HG02943 (cell line): Measurements from ENCODE around the gene BMS1.
"Not testable (repeated sequence)": the region's sequence is repeated elsewhere in the genome, so short reads cannot be mapped to it uniquely, and the experiment has no call there.

Source experiments
- ATAC-seq: cut with Tn5 transposase; IDR thresholded peaks from one replicate; pipeline ENCODE4 v1.9.1; 2021; ENCODE audit warnings: mild to moderate bottlenecking, low read depth, moderate library complexity; ENCODE audit not compliant: unreplicated experiment

BMS1 gene

DNA sequence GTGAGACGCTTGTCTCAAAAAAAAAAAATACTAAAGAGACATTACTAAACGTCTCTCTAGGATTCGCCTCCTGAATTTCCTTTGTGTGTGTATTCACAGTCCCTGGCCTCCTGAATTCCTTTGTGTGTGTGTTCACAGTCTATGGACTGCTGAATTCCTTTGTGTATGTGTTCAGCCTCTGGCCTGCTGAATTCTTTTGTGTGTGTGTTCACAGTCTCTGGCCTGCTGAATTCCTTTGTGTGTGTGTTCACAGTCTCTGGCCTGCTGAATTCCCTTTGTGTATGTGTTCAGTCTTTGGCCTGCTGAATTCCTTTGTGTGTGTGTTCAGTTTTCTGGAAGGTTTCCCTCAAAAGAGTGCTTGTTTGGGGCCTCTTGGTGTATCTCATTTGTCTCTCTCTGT lies 8.2 kb downstream of the BMS1 start:
- ATAC-seq, result no peak

DNA sequence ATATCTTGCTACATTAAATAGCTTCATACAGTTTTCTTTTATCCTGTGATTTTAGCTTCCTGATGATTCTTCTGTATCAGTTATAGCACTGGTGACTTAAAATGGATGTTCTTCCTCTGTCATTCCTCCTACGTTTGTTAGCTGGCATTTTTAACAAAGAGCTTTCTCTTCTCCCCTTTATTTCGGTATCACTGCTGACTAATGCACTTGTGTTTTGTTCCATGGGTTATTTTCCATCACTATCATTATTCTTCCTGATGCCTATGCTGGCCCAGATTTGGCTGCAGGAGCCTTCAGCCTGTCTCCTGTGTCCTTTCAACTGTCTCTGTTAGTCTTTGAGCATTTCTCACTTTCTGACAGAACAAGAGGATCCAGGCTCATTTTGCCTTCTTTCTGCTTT lies 13.1 kb downstream of the BMS1 start:
- no peak for ATAC-seq

DNA sequence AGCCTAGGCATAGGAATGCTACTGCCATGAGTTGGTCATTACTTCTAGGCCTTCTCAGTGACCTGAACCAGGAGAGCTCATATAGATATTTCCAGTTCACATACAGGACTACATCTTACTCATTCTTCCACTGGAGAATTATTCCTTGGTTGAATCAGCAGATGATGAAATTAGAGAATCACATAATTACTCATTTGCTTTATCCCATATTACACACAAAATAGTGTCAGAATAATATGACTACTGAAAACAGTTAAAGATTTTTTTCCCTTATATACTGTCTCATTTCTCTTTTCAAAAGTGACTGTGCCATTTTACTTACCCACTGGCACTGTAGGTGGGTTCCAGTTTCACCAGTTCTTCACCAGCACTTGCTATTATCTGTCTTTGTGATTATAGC lies 18.5 kb downstream of the BMS1 start:
- ATAC-seq, result no peak

DNA sequence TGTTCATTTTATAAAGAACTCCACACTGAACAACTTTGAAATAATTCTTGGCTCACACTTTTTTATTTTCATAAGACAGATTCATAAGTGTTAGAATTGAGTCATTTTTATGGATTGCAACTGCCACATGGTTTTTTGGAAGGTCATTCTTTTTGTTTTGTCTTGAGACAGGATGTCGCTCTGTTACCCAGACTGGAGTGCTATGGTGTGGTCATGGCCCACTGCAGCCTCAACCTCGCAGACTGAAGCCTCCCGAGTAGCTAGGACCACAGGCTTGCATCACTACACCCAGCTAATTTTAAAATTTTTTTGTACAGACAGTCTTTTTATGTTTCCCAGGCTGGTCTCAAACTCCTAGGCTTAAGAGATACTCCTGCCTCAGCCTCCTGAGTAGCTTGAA lies 20.3 kb downstream of the BMS1 start:
- no peak for ATAC-seq

DNA sequence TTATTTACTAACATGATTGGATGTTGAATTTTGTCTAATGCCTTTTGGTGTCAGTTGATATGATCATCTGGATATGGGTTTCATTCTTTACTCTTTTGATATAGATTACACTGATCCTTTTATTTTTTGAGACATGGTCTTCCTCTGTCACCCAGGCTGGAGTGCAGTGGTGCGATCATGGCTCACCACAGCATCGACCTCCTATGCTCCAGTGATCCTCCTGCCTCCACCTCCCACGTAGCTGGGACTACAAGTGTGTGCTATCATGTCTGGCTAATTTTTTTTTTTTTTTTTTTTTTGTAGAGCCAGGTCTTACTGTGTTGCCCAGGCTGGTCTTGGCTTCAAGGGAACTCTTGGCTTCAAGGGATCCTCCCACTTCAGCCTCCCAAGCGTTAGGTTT lies 27.1 kb downstream of the BMS1 start:
- no peak for ATAC-seq

DNA sequence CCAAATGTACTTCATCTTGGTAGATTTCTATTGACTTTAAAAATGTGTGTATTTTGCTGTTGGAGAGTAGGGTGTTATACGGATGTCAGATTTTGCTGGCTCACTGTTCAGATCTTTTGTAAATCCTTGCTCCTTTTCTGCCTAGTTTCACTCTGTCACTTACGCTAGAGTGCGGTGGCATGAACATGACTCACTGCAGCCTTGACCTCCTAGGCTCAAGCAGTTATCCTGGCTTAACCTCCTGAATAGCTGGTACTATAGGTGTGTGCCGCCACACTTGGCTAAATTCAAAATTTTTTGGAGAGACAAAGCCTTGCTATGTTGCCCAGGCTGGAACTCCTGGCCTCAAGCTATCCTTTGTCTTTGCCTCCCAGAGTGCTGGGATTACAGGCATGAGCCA lies 29.4 kb downstream of the BMS1 start:
- no peak for ATAC-seq

DNA sequence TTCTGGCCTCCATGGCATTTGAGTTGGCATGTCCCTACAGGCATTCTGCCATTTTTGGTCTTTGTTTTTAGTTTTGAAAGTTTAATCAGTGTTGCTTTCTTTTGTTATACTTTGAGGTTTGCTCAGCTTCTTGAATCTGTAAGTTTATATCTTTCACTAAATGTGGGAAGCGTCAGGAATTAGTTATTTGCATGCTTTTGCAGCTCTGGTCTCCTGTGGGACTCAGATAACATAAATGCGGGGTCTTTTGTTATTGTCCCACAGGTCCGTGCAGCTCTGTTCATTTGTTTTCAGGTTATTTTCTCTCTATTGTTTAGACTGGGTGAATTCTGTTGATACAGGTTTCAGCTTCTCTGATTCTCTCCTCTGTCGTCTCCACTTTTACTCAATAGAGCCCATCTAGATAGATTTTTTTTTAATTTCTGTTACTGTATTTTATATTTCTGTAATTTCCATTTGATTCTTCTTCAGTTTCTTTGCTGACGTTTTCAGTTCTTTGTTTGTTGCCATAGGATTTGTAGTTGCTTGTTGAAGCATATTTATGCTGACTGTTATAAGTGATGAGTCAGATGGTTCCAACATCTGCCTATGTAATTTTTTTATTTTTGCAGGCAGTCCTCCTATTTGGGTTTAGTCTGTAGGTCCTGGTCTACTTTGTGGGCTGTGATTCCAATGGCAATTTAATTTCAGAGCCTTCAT lies 31.5 kb downstream of the BMS1 start:
- not testable (repeated sequence) for ATAC-seq

DNA sequence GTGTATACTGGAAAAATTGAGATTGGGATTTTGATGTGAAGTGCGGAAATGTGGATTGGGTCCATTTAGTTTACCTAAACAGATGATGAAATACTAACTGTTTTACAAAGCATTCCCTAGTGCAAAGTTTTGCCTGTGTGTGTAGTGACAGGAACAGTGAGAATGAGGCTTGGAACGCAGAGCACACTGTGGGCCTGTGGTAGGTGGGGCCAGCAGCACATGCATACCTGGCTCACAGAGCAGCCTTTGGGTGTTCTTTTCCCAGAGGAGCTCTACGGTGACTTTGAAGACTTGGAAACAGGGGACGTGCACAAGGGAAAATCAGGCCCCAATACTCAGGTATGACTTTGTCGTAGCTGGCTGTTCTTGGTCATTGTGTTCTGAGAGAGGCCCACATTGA lies 33.7 kb downstream of the BMS1 start:
- not testable (repeated sequence) for ATAC-seq

DNA sequence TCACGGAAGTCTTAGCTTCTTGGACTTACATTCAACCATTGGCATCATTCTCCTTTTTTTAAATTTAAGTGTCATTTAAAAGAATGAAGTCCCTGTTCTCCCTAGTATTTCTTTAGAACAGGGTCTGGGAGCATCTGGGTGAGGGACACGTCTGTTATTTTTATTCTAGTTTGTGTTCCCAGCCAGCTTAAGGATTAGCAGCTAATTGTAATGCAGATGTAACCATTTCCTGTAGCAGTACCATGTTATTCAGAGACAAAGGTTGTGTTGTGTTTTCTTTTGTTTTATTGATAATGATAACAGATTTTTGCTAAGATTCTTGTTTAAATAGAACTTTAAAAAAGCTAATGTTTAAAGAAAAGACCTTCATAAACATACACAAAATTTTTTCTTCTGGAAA lies 34.3 kb downstream of the BMS1 start:
- ATAC-seq, result no peak

DNA sequence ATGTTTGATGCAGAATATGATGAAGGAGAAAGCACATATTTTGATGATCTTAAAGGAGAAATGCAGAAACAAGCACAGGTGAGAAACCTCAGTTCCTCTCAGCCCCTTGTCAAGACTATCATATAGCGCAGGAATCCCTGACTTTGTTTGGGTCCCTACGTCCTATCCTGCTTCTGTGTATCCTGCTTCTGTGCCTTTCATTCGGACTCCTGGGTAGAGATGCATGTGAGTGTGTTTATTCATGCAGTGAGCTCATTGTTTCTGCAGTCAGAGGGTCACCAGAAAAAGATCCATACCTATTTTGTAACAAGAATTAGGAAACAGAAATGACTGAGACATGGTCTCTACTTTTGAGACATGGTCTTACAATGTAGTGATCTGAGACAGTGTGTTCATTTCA lies 34.8 kb downstream of the BMS1 start:
- ATAC-seq, result not testable (repeated sequence)

DNA sequence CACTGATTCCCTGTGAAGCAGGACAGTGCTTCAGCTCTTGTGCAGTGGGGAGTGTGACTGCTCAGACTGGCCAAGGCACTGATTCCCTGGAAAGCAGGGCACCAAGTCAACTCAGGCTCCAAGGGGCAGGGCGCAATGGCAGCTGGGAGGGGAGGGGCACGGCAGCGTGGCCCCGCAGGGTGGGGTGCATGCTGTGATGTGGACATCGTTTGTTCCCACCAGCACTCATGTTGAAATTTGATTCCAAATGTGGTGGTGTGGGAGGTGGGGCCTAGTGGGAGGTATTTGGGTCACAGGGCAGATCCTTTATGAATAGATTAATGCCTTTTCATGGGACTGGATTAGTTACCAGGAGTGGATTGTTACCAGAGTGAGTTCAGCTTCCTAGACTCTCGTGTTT lies 44.2 kb downstream of the BMS1 start:
- not testable (repeated sequence) for ATAC-seq

DNA sequence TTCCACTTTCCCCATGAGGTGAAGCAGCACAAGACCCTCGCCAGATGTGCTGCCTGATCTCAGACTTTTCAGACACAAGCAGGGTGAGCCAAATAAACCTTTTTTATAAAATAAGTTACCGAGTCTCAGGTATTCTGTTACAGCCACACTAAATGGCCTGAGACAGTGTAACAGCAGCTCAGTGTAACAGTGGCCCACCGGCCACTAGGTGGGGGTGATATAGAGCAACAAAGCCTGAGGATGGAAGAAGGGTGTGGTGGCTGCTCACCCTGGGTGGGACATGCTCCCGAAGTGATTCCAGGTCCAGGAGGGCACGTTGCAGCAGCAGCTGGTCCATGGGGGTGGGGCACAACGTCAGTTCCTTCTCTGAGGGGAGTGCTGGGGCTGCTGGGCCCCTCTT lies 44.6 kb downstream of the BMS1 start:
- ATAC-seq, result no peak

DNA sequence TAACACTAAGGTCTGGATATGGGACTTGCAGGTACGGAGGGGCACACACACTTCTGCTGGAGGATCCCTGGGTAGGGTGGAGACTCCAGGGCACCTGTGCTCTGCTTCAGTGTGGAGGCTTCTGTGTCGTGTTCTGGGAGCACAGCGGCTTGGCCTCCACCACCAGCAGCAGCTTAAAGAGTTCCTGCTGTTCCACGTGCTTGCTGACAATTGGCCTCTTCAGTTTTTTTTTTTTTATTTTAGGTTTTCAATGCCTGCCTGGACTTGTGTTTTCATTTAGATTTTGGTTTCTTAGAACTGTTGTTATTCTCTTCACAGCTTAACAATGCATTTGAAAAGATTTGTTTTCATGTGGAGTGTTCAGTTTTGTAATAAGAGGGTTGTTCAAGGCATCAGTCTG lies 45.8 kb downstream of the BMS1 start:
- ATAC-seq, result not testable (repeated sequence)

DNA sequence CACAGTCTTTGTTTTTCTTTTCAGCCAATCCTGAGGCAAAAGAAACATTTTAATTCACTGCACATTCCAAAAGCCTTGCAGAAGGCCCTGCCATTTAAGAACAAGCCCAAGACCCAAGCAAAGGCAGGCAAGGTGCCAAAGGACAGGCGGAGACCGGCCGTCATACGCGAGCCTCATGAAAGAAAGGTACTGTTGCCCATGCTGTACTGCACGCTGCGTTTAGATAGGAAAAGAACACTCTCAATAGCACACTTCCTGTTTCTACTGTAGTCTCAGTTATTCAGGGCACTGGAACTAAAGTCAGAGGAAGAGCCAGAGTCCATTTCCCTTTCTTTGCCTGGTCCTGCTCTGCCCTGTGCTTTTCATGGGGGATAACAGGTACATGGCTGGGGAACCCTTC lies 47.6 kb downstream of the BMS1 start:
- no peak for ATAC-seq

DNA sequence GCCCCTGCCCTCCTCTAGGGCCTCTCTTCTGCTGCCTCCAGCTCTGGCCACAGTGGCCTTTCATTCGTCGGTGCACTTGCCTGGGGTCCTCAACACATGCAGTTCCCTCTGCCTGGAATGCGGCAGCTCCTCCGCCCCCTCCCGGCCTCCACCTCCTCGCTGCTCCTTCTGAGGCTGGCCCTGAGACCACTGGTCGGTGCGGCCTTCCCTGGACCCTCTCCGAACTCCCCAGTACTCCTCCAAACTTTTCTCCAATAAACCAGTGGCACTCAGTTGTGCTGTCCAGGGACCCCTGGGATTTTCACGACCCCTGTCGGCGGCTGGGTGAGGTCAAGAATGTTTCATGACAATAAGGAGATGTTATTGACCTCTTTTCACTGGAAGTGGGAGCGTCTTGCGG lies 53.5 kb downstream of the BMS1 start:
- ATAC-seq, result no peak

DNA sequence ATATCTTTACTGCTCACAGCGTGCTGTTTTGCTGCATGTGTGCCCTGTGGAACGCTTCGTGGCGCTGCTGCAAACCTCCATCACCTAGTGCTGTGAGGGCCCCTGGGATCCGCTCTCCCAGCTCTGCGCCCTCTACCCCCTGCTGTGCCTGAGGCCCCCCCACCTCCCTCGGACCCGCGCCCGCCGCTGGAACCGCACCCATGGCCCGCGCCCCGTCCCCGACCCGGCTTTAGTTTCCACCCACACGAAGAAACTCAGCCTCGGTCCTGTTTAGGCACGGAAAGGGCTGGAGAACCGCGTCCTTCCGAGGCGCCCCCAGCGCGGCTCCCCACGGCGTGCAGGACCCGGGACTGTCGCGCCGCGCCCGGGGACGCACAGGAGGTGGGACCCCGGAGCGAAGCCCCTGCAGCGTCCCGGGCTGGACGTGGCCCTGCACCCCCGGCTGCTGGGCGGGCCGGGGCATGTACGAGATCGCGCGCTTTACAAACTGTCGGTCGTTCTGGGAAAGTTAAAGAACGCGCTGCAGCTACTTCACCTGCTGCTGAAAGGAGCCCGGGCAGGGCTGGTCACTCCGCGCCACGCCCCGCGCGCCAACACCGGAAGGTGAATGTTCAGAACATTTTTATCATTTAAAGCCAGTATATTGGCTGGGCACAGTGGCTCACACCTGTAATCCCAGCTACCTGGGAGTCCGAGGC lies 54.3 kb downstream of the BMS1 start:
- ATAC-seq, result no peak

DNA sequence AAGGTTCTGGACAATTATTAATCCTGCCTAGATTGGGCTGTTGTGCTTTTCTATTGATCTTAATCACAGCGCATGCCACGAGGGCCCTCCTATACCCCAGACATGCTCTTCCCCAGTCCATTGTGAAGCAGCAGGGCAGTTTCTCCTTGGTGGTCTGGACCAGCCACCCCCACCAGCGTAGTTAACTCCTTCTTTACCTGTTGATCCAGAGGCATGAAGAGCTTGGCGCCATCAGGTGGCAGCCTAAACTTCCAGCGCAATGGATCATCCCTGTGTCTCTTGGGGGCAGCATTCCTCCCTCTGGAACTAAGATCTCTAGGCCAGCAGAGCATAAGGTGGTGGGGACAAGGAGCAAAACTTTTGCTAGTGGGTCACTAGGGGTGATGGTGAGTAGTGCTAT lies 62.2 kb downstream of the BMS1 start:
- ATAC-seq, result not testable (repeated sequence)

DNA sequence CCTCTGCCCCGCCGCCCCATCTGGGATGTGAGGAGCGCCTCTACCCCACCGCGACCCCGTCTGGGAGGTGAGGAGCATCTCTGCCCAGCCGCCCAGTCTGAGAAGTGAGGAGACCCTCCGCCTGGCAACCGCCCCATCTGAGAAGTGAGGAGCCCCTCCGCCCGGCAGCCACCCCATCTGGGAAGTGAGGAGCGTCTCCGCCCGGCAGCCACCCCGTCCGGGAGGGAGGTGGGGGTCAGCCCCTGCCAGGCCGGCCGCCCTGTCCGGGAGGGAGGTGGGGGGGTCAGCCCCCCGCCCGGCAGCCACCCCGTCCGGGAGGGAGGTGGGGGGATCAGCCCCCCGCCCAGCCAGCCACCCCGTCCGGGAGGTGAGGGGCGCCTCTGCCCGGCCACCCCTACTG lies 64.7 kb downstream of the BMS1 start:
- ATAC-seq, result not testable (repeated sequence)

DNA sequence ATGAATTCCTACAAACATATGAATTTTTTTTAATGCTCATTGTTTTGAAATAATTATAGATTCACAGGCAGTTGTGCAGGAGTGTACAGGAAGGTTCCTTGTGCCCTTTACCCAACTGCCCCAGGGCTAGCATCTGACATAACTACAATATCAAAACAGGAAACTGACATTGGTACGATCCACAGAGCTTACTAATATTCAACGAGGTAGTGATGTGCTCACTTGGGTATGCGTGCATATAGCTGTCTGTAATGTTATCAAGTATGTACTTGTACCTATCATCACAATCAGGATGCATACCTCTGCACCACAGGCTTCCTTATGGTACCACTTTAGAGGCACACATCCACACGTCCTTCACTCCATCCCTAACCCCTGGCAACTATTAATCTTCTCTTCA lies 68.3 kb downstream of the BMS1 start:
- no peak for ATAC-seq

DNA sequence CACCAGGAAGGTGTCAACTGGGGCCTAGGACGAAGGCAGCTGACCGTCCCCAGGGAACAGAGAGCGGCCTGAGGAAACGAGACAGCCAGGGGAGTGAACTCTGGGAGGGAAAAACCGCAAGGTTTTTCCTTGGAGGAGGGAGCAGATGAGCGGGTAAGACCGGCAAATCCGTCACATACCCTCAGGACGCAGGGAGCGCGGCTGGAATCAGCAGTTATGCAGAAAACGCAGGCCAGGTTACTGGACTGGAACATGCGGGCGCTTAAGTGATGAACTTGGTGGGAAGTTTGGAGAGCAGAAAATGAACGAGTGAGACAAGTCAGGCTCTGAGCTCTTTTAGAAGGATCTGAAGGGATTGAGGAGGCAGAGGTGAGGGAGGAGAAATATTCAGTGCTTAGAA lies 76.7 kb downstream of the BMS1 start:
- ATAC-seq, result no peak

DNA sequence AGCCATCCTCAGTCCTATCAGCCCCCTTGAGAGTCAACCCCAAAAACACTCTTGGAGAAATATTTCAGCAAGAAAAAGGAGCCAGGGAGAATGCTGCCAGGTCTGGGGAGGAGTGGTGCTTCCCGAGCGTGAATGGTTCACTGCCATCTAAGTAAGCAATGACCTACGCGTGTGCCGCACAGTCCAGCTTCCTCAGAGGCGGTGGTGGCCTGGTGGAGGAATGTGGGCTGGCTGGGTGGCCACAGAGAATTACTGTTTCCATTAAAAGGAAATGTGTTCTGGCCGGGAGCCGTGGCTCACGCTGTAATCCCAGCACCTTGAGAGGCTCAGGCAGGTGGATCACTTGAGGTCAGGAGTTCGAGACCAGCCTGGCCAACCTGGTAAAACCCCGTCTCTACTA lies 77.4 kb downstream of the BMS1 start:
- ATAC-seq, result not testable (repeated sequence)

DNA sequence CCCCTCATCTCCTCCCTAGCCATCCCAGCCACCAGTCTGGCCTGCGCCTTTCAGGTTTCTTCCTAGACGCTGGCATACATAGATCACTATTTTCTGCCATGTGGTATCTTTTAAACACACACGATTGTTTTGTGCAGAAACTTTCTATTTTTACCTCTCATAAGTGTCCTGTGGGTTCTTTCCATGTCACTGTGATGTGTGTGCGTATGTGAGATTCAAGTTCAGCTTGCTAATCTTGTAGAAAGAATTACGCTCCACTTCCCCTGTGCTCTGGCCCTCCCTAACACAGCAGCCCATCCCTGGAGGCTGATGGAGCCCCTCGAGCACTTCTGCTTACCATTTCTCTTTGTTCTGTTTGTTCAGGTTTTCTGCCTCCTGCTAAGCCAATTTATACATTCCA lies 80.2 kb downstream of the BMS1 start:
- not testable (repeated sequence) for ATAC-seq
